OCI-M2 (cell line): ENCODE results near the gene TBL1XR1.
"Not testable (repeated sequence)": the region's sequence is repeated elsewhere in the genome, so short reads cannot be mapped to it uniquely, and the experiment has no call there.

Source experiments
- DNase-seq: peaks from one replicate; lab custom pipeline; 2025; ENCODE audit not compliant: unreplicated experiment; lab: John Stamatoyannopoulos, UW

Gene TBL1XR1

DNA sequence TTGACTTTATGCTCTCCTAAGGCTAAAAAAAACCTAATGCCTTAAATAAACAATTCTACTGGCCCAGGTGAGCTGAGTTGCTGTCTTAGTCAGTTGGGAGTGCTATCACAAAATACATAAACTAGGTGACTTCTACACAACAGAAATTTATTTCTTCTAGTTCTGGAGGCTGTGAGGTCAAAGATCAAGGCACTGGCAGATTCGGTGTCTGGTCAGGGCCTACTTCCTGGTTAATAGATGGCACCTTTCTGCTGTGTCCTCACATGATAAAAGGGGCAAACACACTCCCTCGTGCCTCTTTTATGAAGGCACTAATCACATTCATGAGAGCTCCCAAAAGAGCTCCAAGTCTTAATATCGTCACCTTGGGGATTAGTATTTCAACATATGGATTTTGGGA, 11.5 kb upstream of the TBL1XR1 start:
- DNase-seq = no peak

DNA sequence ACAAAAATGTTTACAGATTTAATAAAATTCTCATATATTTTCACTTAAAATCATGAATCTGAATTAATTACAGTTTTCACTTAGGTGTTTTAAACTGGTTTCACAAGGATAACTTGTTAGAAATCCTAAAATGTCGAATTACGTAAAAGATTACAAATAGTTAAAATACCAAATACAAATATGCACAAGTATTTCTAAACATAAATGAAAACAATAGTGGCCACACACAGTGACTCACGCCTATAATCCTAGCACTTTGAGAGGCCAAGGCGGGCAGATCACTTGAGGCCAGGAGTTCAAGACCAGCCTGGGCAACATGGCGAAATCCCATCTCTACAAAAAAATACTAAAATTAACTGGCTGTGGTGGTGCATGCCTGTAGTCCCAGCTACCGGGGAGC, 10.9 kb upstream of the TBL1XR1 start:
- DNase-seq = no peak

- DNase-seq = no peak
These were observed 9.7 kb upstream of the TBL1XR1 start for GRCh38 chr3:177206936-177207335.

DNA sequence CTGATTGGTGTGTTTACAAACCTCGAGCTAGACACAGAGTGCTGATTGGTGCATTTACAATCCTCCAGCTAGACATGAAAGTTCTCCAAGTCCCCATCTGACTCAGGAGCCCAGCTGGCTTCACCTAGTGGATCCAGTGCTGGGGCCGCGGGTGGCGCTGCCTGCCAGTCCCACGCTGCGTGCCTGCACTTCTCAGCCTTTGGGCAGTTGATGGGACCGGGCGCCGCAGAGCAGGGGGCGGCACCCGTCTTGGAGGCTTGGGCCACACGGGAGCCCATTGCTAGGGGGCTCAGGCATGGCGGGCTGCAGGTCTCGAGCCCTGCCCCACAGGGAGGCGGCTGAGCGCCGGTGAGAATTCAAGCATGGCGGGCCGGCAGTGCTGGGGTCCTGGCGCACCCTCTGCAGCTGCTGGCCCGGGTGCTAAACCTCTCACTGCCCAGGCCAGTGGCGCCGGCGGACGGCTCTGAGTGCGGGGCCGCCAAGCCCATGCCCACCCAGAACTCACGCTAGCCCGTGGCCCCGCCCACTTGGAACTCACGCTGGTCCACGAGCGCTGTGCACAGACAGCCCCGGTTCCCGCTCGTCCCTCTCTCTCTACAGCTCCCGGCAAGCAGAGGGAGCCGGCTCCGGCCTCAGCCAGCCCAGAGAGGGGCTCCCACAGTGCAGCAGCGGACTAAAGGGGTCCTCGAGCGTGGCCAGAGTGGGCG, 6.6 kb upstream of the TBL1XR1 start:
- DNase-seq = no peak

GRCh38 chr3:177203016-177203415, 5.7 kb upstream of the TBL1XR1 start:
- DNase-seq = not testable (repeated sequence)

DNA sequence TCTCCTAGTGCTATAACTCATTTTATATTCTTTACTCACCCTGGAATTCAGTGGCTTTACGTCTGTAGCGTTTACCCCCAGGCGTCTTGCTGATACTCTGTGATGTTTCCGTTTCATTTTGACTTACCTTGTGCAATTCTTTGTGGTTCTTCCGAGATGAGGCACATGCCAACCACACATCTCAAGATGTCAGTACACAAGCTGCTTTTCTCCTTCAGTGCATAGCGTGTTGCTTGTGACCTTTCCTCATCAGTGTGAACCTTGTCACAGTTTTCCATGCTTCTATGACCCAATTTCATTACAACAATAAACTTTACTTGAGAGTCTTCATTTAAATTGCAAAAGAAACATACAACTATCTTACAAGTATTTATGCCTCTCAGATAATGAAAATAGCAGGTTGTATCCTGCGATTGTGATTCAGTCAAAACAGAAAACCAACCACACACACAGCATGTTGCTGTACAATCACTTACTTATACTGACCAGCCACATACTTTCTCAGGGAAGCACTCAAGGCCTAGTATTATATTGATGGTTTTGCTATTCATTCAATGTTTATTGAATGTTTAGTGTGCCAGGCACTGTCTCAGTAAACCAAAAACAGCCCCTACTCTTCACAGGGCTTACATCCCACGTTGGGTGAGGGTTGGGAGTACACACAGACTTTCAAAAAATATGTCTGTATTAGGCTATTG, 4.6 kb upstream of the TBL1XR1 start:
- DNase-seq = no peak

DNA sequence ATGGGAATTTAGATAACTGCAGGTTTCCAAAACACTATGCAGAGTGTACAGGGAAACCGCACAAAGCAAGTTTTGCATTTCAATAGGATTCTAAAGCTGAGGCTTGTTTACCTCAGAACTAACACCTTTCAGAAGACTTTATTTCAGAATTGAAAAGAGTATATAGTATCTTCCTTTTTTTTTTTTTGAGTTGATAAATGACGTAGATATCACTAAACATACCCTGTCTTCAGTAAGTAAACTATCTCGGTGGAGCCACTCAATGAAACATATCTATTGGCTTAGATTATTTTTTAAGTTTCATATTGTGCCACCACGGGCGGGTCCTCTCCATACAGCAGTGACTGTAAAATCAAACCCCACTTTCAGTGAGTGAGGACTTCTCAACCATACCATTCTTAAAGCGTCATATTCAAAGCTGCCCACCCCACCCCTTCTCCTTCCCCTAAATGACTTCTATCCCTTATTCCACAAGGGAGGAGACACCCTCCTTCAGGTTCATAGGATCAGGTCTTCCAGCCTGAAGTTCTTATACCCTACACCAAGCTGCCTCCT, 2.0 kb upstream of the TBL1XR1 start:
- no peak for DNase-seq

GRCh38 chr3:177197727-177198460, 612 bp upstream of the TBL1XR1 start:
- DNase-seq = no peak

GRCh38 chr3:177196456-177197040, 734 bp downstream of the TBL1XR1 start:
- no peak for DNase-seq

GRCh38 chr3:177196008-177196455, 1.2 kb downstream of the TBL1XR1 start:
- DNase-seq = no peak

- no peak for DNase-seq
These were observed 1.9 kb downstream of the TBL1XR1 start for GRCh38 chr3:177195242-177195991.

DNA sequence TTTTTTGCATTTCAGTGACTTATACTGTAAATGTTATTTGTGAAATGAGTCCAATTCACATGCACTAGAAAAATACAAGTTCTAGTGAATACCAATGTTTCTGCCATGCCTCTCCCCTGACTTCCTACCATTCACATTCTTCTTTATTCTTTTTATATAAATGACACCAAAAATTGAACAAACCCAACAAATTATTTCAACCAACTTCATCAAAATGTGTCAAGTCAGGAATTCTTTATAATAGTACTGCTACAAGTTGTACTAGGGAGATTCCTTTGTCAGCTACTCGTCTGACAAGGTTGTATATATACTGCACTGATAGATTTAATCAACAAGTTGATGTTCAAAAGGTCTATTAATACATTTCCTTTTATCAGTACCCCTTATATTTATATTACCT, 3.0 kb downstream of the TBL1XR1 start:
- no peak for DNase-seq

DNA sequence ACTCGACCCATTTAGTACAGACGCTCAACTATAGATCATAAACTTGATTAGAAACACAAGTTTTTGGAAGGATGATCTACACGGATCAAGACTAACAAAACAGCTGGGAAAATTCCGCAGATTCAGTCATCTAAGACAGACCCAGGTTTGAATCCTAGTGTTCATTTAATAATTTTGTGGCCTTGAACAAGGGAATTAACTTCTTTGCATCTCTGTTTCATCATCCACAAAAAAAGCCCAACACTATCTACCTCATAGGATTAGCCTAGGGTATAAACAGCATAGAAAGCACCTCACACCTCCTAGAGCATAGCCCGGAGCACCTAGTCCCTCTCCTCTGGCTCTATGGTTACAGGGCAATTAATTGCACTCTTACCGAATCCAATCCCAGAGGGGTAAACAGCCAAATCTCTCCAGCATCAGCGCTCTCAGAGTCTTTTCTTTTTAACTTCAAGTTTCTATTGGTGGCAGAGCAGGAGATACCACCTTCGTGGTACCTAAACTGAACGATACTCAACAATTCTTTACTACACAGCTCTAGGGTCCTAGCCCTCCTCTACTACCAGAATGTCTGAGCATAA, 3.5 kb downstream of the TBL1XR1 start:
- no peak for DNase-seq

- not testable (repeated sequence) for DNase-seq
These were observed 4.0 kb downstream of the TBL1XR1 start for GRCh38 chr3:177193275-177193674.

- no peak for DNase-seq
These were observed 6.3 kb downstream of the TBL1XR1 start for GRCh38 chr3:177190756-177191681.

GRCh38 chr3:177190184-177190583, 7.1 kb downstream of the TBL1XR1 start:
- not testable (repeated sequence) for DNase-seq

DNA sequence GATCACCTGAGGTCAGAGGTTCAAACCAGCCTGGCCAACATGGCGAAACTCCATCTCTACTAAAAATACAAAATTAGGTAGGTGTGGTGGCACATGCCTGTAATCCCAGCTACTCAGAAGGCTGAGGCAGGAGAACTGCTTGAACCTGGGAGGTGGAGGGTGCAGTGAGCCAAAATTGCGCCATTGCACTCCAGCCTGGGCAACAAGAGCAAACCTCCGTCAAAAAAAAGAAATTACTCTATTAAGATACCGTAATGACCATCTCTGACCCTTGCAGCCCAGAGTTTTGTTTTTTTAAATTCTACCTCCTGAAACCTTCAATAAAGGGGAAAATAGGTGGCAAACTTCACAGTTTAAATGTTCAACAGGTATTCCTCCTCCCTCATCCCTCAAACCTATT, 9.0 kb downstream of the TBL1XR1 start:
- not testable (repeated sequence) for DNase-seq

GRCh38 chr3:177186306-177186705, 11.0 kb downstream of the TBL1XR1 start:
- DNase-seq = no peak

DNA sequence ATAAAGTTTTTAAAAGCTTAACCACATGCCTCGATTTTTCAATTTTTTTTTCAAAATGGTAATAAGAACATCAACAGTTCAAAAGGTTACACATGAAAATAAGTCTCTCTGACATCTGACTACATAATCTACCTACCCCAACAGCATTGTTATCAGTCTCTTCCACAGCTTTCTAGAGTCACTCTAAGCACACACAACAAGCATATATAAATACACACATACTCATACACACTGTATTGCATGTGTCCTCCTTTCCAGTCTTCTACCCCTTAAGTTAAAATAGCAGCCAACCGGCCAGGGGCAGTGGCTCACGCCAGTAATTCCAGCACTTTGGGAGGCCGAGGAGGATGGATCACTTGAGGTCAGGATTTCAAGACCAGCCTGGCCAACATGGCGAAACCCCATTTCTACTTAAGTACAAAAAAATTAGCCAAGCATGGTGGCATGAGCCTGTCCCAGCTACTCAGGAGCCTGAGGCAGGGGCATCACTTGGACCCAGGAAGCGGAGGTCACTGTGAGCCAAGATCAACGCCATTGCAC, 12.2 kb downstream of the TBL1XR1 start:
- no peak for DNase-seq
